Left kidney (tissue), 8 donors: ENCODE results near the gene LMBR1. TPM values are rescaled to one million over a fixed set of nuclear protein-coding genes. Genes with fewer than 3 reads are reported as not detected.
A peak's percentile ranks its signal among the peaks of the same experiment; 100 is the strongest.
"Not testable (repeated sequence)": the region's sequence is repeated elsewhere in the genome, so short reads cannot be mapped to it uniquely, and the experiment has no call there.

ENCODE experiments used
- DNase-seq: peaks from one replicate; pipeline ENCODE4 v3.0.0-alpha.2; 2013
- long read RNA-seq, 8 donors: transcript quantifications; one replicate each; lab custom pipeline, GENCODE V29; 2026
- polyA plus RNA-seq: library from polyadenylated mRNA; unstranded; fragments of 120-200 nt; gene quantifications from one replicate; pipeline ENCODE4 v1.2.1, GENCODE V29; 2013; ENCODE audit not compliant: insufficient read length

LMBR1 gene
- polyA plus RNA-seq = 49.8 TPM
- long read RNA-seq, donor 1, full-length matches to known transcripts = 11 of 16 reads
- long read RNA-seq, donor 1, partial matches to known transcripts = 5 of 16 reads
- long read RNA-seq, donor 1, other reads (novel, unspliced or antisense) = 0 of 16 reads
- long read RNA-seq, donor 2, full-length matches to known transcripts = 3 of 3 reads
- long read RNA-seq, donor 2, partial matches to known transcripts = 0 of 3 reads
- long read RNA-seq, donor 2, other reads (novel, unspliced or antisense) = 0 of 3 reads
- long read RNA-seq, donor 3, full-length matches to known transcripts = 5 of 5 reads
- long read RNA-seq, donor 3, partial matches to known transcripts = 0 of 5 reads
- long read RNA-seq, donor 3, other reads (novel, unspliced or antisense) = 0 of 5 reads
- long read RNA-seq, donor 4 = 0 reads
- long read RNA-seq, donor 5, full-length matches to known transcripts = 6 of 11 reads
- long read RNA-seq, donor 5, partial matches to known transcripts = 5 of 11 reads
- long read RNA-seq, donor 5, other reads (novel, unspliced or antisense) = 0 of 11 reads
- long read RNA-seq, donor 6, full-length matches to known transcripts = 2 of 2 reads
- long read RNA-seq, donor 6, partial matches to known transcripts = 0 of 2 reads
- long read RNA-seq, donor 6, other reads (novel, unspliced or antisense) = 0 of 2 reads
- long read RNA-seq, donor 7, full-length matches to known transcripts = 11 of 16 reads
- long read RNA-seq, donor 7, partial matches to known transcripts = 5 of 16 reads
- long read RNA-seq, donor 7, other reads (novel, unspliced or antisense) = 0 of 16 reads
- long read RNA-seq, donor 8, full-length matches to known transcripts = 3 of 3 reads
- long read RNA-seq, donor 8, partial matches to known transcripts = 0 of 3 reads
- long read RNA-seq, donor 8, other reads (novel, unspliced or antisense) = 0 of 3 reads

DNA sequence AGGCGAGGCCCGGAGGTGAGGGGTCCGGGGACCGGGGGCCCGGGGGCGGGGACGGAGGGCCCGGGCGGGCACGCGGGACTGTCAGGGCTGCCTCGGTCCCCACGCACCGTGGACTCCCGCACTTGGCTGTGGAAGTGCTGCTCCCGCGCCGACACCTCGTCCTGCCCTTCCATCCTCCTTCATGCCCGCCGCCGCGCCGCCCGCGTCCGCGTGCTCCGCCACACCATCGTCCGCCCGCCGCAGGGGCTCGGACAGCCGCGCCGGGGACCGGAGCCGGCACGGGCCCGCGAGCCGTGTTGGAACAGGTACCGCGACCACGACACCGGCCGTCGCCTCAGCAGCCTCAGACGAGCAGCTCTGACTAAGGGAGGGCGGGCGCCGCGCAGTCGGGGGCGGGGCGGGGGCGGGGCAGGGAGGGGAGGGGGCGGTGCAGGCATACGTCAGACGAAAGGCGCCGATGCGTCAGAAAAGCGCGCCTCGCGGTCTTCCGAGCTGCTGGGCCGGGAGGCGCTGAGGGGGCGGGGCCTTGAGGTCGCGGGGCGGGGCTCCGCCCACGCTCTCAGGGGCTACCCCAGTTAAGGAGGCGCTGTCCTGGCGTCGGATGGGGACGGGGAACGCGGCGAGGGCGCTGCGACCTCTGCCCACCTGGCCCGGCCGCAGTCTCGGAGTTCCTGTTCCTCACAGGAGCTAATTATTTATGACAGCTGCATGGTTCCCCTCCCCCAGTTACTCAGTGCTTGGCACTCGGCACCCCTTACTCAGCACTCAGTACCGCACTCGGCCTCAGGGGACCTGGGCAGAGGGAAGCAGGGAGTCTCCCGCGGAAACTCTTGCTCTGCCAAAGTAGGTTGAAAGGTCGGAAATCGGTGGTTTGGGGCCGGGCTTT, at the start of gene LMBR1:
Gene LMBR1 (minus strand): TSS at position 363 of the 886 bp plus-strand sequence. CDS start 190 bp downstream, at position 173.
- peak; percentile 91 for DNase-seq

GRCh38 chr7:156942708-156943090, 49.7 kb upstream of the LMBR1 start:
- DNase-seq = no peak

DNA sequence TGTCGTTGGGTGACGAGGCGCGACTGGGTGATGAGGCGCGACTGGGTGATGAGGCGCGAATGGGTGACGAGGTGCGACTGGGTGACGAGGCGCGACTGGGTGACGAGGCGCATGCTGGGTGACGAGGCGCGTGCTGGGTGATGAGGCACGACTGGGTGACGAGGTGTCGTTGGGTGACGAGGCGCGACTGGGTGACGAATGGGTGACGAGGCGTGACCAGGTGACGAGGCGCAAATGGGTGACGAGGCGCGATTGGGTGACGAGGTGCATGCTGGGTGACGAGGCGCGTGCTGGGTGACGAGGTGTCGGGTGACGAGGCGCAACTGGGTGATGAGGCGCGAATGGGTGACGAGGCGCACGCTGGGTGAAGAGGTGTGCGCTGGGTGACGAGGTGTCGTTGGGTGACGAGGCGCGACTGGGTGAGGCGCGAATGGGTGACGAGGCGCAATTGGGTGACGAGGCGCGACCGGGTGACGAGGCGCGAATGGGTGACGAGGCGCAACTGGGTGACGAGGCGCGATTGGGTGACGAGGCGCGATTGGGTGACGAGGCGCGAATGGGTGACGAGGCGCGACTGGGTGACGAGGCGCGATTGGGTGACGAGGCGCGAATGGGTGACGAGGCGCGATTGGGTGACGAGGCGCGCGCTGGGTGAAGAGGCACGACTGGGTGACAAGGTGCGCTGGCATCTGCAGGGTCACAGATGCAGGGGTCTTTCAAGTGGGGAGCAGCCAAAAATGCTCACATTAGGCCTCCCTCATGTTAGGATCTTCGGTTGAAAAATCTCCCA, 48.6 kb upstream of the LMBR1 start:
- no peak for DNase-seq

DNA sequence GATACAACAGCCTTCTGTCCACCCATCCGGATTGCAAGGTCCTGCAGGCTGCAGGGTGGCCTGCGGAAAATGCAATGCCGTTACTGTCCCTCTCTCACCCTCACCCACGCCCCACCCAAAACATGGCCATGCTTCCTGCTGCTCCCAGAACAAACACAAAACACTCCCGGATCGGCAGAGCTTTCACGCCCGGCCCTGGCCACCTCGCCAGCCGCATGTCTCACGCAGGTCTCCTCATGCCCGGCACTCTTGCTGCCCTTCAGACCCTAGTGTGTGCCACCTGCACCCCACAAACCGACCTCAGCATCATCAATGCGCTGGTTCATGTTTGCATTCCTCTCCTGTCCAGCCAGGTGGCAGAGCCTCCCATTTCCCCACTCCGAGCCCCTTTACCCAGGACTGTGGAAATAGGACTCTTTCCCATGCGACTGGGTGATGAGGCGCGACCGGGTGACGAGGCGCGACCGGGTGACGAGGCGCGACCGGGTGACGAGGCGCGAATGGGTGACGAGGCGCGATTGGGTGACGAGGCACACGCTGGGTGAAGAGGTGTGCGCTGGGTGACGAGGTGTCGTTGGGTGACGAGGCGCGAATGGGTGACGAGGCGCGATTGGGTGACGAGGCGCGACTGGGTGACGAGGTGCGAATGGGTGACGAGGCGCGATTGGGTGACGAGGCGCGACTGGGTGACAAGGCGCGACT, 47.6 kb upstream of the LMBR1 start:
- no peak for DNase-seq

DNA sequence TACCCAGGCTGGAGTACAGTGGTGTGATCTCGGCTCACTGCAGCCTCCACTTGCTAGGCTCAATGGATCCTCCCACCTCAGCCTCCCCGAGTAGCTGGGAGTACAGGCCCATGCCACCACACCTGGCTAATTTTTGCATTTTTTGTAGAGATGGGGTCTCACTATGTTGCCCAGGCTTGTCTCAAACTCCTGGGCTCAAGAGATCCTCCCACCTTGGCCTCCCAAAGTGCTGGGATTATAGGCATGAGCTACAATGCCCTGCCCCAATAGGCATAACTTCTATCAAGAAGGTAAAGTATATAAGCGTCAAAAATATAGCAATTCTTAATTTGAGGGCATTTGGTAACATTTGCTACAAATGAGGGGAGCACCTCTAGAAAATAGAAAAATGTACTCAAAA, 43.8 kb upstream of the LMBR1 start:
- DNase-seq = not testable (repeated sequence)

DNA sequence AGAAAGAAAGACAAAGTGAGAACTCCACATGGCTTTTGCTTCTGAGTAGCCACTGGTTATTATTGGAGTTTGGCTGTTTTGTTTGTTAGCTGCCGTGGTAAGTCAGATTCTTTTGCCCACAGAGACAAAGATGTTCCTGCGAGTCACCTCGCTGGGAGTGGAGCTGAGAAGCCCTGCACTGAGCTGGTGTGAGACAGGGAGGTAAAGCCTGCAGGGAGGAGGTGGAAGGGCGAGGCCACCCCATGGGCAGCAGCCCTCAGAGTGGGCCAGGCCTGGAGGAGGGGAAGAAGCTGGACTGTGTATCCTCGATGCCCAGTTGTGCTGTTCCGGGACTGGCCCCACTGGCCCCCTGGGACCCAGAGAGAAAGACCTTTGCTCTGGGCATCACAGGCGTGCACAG, 42.3 kb upstream of the LMBR1 start:
- DNase-seq = no peak

DNA sequence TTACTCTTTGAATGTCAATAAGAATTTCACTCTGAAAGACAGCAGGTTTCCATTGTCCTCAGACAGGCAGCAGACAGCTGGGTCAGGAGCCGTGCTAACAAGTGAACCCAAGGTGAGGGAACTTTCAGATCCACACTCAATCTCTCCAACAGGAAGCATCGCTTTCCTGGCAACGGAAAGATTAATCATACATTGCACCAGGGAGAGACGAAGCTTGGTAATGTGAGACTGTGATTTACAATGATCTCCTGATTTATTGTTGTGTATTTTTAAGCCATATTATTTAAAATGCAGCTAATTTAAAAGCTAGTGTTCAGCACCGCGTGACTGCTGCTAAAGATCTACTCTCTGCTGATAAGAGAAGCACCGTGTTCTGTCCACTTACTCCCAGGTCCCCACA, 39.0 kb upstream of the LMBR1 start:
- no peak for DNase-seq

DNA sequence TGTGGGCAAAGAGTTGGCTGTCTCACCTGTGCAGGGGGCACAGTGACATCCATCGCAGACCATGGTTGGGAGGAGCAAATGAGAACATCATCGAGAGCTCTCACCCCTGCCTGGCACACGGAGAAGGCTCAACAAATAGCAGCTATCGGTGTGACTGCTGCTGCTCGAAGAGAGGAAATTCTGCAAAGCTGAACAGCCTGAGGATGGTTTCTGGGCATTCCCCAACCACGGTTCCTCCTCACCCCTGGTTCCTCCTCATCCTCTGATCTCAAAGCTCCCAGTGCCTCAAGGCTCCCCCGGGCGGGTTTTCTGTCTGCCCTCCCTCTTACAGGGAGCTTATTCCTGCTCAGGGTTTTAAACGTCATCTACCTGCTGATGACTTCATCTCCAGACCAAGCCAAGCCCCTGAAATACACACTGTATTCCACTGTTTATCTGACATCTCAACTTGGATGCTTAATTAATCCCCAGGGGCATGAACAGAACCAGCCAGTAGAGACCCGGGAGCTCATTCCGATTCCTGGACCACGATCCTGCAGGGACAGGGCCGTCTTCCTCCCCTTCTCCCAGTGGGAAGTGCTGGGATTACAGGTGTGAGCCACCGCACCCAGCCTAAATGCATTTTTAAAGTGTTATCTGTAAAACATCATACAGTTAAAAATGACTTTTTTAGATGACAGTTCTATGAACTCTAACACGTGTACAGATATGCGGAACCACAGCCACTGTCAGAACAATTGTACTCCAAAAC, 37.0 kb upstream of the LMBR1 start:
- no peak for DNase-seq

GRCh38 chr7:156928406-156928747, 35.4 kb upstream of the LMBR1 start:
- DNase-seq = no peak

DNA sequence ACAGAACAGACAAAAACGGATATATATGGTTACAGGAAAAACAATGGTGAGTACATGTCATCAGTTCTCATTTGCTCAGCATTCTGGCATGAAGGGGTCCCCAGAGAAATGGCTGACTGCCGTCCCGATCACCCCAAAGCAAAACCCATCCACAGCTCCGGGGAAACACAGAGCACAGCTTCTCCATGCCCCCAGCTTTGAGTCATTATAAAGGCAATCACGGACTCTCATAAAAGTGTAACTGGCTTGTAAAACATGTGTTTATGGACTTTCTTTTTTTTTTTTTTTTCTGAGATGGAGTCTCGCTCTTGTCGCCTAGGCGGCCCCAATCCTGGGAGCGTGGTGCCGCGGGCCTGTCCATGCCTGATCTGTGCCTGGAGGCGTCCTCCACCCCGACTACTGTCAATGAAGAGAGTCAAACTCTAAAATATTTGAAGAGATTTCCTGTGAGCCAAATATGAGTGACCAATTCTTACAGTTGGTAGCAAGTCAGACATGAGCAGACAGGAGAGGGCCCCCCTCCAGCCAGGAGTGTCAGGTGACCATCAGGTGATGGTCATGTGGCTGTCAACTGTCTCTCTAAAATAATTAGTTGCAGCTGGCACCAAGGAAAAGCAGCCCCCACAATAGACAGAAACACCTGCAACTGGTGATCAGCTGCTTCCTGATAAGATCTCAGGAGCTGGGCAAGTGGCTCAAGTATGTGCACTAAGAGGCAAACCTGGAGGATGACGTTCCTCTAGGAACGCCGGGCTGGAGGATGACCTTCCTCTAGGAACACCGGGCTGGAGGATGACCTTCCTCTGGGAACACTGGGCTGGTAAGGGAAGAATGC, 34.8 kb upstream of the LMBR1 start:
- no peak for DNase-seq

- not testable (repeated sequence) for DNase-seq
Observed at GRCh38 chr7:156925821-156926220, 32.8 kb upstream of the LMBR1 start.

- not testable (repeated sequence) for DNase-seq
Observed at GRCh38 chr7:156922304-156922703, 29.3 kb upstream of the LMBR1 start.

DNA sequence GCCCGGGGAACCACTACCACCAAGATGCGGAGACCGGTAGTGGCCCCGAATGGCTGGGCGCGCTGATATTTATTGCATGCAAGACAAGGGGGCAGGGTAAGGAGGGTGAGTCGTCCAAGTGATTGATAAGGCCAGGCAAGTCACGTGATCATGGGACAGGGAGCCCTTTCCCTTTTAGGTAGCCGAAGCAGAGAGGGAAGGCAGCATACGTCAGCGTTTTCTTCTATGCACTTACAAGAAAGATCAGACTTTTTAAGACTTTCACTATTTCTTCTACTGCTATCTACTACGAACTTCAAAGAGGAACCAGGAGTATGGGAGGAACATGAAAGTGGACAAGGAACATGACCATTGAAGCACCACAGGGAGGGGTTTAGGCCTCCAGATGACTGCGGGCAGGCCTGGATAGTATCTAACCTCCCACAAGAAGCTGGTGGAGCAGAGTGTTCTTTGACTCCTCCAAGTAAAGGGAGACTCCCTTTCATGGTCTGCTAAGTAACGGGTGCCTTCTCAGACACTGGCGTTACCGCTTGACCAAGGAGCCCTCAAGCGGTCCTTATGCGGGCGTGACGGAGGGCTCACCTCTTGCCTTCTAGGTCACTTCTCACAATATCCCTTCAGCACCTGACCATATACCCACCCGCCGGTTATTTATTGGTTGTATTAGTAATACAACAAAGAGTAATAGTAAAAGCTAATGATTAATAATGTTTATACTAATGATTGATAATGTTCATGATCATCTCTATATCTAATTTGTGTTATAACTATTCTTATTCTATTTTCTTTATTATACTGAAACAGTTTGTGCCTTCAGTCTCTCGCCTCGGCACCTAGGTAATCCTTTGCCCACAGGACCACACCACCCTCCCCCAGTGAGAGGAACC, 27.7 kb upstream of the LMBR1 start:
- DNase-seq = not testable (repeated sequence)

DNA sequence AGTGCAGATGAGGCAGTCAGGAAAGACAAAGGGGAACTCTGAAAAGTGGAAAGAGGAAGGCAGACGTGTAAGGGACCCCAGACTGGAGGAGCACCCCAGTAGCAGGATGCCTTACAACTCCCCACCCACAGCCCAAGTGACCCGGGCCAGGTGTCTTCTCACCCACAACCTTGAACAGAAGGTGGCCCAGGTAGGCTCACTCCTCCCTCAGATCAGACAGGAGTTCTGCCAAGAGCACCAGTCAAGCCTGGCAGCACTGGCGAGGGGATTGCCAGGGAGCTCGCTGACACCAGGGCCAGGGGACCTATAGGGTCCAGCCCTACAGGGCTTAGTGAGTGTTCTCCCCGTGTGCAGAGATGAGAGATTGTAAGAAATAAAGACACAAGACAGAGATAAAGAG, 27.1 kb upstream of the LMBR1 start:
- DNase-seq = no peak

GRCh38 chr7:156919132-156919713, 26.2 kb upstream of the LMBR1 start:
- DNase-seq = no peak

DNA sequence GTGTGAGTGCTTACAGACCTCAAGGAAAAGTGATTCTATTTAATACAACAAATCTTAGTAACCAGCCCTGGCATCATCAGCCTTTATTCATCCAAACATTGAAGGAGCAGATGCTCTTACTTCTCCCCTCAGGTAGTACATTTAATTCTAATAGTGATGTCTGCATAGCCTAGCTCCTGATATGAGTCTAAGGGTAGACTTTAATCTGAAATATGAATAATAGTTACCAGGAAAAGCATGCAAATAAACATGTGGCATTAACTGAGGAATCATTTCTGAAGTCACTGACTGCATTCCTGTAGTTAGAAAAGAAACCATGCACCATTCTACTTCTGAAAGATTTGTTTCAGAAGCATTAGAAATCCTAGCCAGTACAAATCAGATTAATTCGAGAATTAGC, 25.7 kb upstream of the LMBR1 start:
- DNase-seq = no peak

GRCh38 chr7:156909574-156910252, 16.7 kb upstream of the LMBR1 start:
- not testable (repeated sequence) for DNase-seq
